H9 (cell line): Measurements from ENCODE around the gene NME4. TPM values are rescaled to one million over a fixed set of nuclear protein-coding genes. Genes with fewer than 3 reads are reported as not detected.
A peak's percentile ranks its signal among the peaks of the same experiment; 100 is the strongest.

Source experiments
- DNase-seq: peaks from one replicate; pipeline ENCODE4 v3.0.0-alpha.2; 2017
- H2AFZ ChIP-seq: one replicate; pipeline ENCODE4 v1.6.1; 2013; ENCODE audit warnings: mild to moderate bottlenecking, low read length, control low read depth, moderate library complexity
- H2AK5ac ChIP-seq: 2 replicates; pipeline ENCODE4 v1.6.1; 2013; ENCODE audit warnings: low read length, control low read depth, mixed read lengths; ENCODE audit not compliant: insufficient read length
- H2BK120ac ChIP-seq: one replicate; pipeline ENCODE4 v1.6.1; 2013; ENCODE audit warnings: low read depth, mild to moderate bottlenecking, low read length, control low read depth, inconsistent platforms; ENCODE audit not compliant: poor library complexity, severe bottlenecking
- H2BK12ac ChIP-seq: 2 replicates; pipeline ENCODE4 v1.6.1; 2013; ENCODE audit warnings: low read length, control low read depth, mixed read lengths, low read depth; ENCODE audit not compliant: insufficient read length
- H2BK15ac ChIP-seq: 2 replicates; pipeline ENCODE4 v1.6.1; 2013; ENCODE audit warnings: low read depth, low read length, control low read depth
- H2BK20ac ChIP-seq: one replicate; pipeline ENCODE4 v1.6.1; 2013; ENCODE audit warnings: low read depth, mild to moderate bottlenecking, low read length, control low read depth, inconsistent platforms; ENCODE audit not compliant: poor library complexity, severe bottlenecking
- H2BK5ac ChIP-seq: 2 replicates; pipeline ENCODE4 v1.6.1; 2013; ENCODE audit warnings: low read length, control low read depth, mixed read lengths; ENCODE audit not compliant: insufficient read length
- H3K14ac ChIP-seq: 2 replicates; pipeline ENCODE4 v1.6.1; 2013; ENCODE audit warnings: low read length, control low read depth; ENCODE audit not compliant: insufficient read depth
- H3K18ac ChIP-seq: 2 replicates; pipeline ENCODE4 v1.6.1; 2013; ENCODE audit warnings: low read depth, mild to moderate bottlenecking, mixed read lengths, low read length, control low read depth; ENCODE audit not compliant: insufficient read length
- H3K23ac ChIP-seq: 2 replicates; pipeline ENCODE4 v1.6.1; 2013; ENCODE audit warnings: low read length, control low read depth, mixed read lengths, low read depth; ENCODE audit not compliant: insufficient read length
- H3K23me2 ChIP-seq: 2 replicates; pipeline ENCODE4 v1.6.1; 2013; ENCODE audit warnings: low read depth, mild to moderate bottlenecking, mixed read lengths, low read length, control low read depth; ENCODE audit not compliant: insufficient read length, poor library complexity, severe bottlenecking
- H3K27ac ChIP-seq: 2 replicates; pipeline ENCODE4 v1.5.1; 2013; ENCODE audit warnings: low read length, control low read depth, mixed read lengths, low read depth; ENCODE audit not compliant: insufficient read length
- H3K27me3 ChIP-seq: 2 replicates; pipeline ENCODE4 v1.6.1; 2013; ENCODE audit warnings: low read length, control low read depth, inconsistent platforms; ENCODE audit not compliant: insufficient read depth
- H3K4ac ChIP-seq: 2 replicates; pipeline ENCODE4 v1.6.1; 2013; ENCODE audit warnings: low read depth, mild to moderate bottlenecking, control low read depth, inconsistent platforms, low read length, moderate library complexity
- H3K4me1 ChIP-seq: 2 replicates; pipeline ENCODE4 v1.6.1; 2013; ENCODE audit warnings: low read length, control low read depth, inconsistent platforms; ENCODE audit not compliant: insufficient read depth
- H3K4me2 ChIP-seq: 2 replicates; pipeline ENCODE4 v1.6.1; 2013; ENCODE audit warnings: low read length, control low read depth, mixed read lengths; ENCODE audit not compliant: insufficient read length, insufficient read depth
- H3K56ac ChIP-seq: 2 replicates; pipeline ENCODE4 v1.6.1; 2013; ENCODE audit warnings: low read depth, mild to moderate bottlenecking, mixed read lengths, low read length, control low read depth; ENCODE audit not compliant: insufficient read length
- H3K79me1 ChIP-seq: 2 replicates; pipeline ENCODE4 v1.6.1; 2013; ENCODE audit warnings: low read depth, mild to moderate bottlenecking, moderate library complexity, low read length, control low read depth, inconsistent platforms; ENCODE audit not compliant: insufficient read depth, poor library complexity, severe bottlenecking
- H3K79me2 ChIP-seq: 2 replicates; pipeline ENCODE4 v1.6.1; 2013; ENCODE audit warnings: low read length, control low read depth, inconsistent platforms; ENCODE audit not compliant: insufficient read depth
- H3K9ac ChIP-seq: 2 replicates; pipeline ENCODE4 v1.6.1; 2013; ENCODE audit warnings: low read length, control low read depth, mixed read lengths; ENCODE audit not compliant: insufficient read length; ENCODE audit errors: extremely low read depth
- H3K9me3 ChIP-seq: one replicate; pipeline ENCODE4 v1.6.1; 2013; ENCODE audit warnings: low read depth, low read length, inconsistent platforms; ENCODE audit not compliant: control insufficient read depth
- H3T11ph ChIP-seq: one replicate; pipeline ENCODE4 v1.6.1; 2013; ENCODE audit warnings: mild to moderate bottlenecking, low read length, control low read depth, inconsistent platforms
- H4K20me1 ChIP-seq: one replicate; pipeline ENCODE4 v1.6.1; 2013; ENCODE audit not compliant: control insufficient read depth, insufficient read length, insufficient read depth
- H4K5ac ChIP-seq: 2 replicates; pipeline ENCODE4 v1.6.1; 2013; ENCODE audit warnings: low read depth, mild to moderate bottlenecking, mixed read lengths, low read length, control low read depth; ENCODE audit not compliant: insufficient read length
- H4K8ac ChIP-seq: replicated peaks from 2 replicates; pipeline ENCODE4 v1.6.1; 2013; ENCODE audit warnings: low read length, control low read depth, mixed read lengths, low read depth; ENCODE audit not compliant: insufficient read length
- H4K91ac ChIP-seq: 2 replicates; pipeline ENCODE4 v1.6.1; 2013; ENCODE audit warnings: low read depth, mild to moderate bottlenecking, moderate library complexity, mixed read lengths, low read length, control low read depth; ENCODE audit not compliant: insufficient read length
- H3K27ac Mint-ChIP-seq, 3 experiments: 2 replicates in 2 of 3; 3 replicates in 1 of 3; pipeline ENCODE4 v1.8.0; 2020 to 2021; ENCODE audit warnings: mixed read lengths in 3 of 3, mild to moderate bottlenecking in 1 of 3, moderate library complexity in 1 of 3
- H3K27me3 Mint-ChIP-seq: 2 replicates; pipeline ENCODE4 v1.8.0; 2021; ENCODE audit warnings: low read depth, mild to moderate bottlenecking, moderate library complexity, mixed read lengths
- H3K36me3 Mint-ChIP-seq, 3 experiments: 2 replicates in 2 of 3; 3 replicates in 1 of 3; pipeline ENCODE4 v1.8.0; 2020 to 2021; ENCODE audit warnings: low read depth in 3 of 3, mixed read lengths in 3 of 3; ENCODE audit not compliant: insufficient read depth in 1 of 3
- H3K4me1 Mint-ChIP-seq, 2 experiments: 2 replicates each; pipeline ENCODE4 v1.8.0; 2020; ENCODE audit warnings: mixed read lengths in 2 of 2
- H3K4me3 Mint-ChIP-seq, 2 experiments: 2 replicates in 1 of 2; 3 replicates in 1 of 2; pipeline ENCODE4 v1.8.0; 2020 to 2021; ENCODE audit warnings: mild to moderate bottlenecking in 2 of 2, mixed read lengths in 2 of 2, moderate library complexity in 1 of 2
- H3K9me3 Mint-ChIP-seq, 2 experiments: 2 replicates in 1 of 2; 3 replicates in 1 of 2; pipeline ENCODE4 v1.8.0; 2020; ENCODE audit warnings: mild to moderate bottlenecking in 2 of 2, mixed read lengths in 2 of 2, moderate library complexity in 1 of 2
- WGBS: extraction: QIAGEN DNeasy Blood & Tissue Kit; methylation state at CpG from one replicate; pipeline ENCODE4 v1.1.7; 2013; ENCODE audit warnings: missing lambda C conversion rate, low lambda C conversion rate, mixed read lengths; ENCODE audit not compliant: insufficient read length; ENCODE audit errors: extremely low coverage; 5-methylcytosine and 5-hydroxymethylcytosine counted together
- total RNA-seq: library from RNA; stranded (reverse); gene quantifications from 2 replicates; pipeline ENCODE4 v1.2.1, GENCODE V29; 2021
- TF ChIP-seq, protein P1 (sequence below): fragments of 200-600 bp; sonication (generic); conservative IDR thresholded peaks from 3 replicates; pipeline ENCODE4 v1.8.0; 2021; ENCODE audit warnings: antibody characterized with exemption, mild to moderate bottlenecking

Gene NME4
- total RNA-seq, 1 experiment from 2014 or later = 320 TPM

DNA sequence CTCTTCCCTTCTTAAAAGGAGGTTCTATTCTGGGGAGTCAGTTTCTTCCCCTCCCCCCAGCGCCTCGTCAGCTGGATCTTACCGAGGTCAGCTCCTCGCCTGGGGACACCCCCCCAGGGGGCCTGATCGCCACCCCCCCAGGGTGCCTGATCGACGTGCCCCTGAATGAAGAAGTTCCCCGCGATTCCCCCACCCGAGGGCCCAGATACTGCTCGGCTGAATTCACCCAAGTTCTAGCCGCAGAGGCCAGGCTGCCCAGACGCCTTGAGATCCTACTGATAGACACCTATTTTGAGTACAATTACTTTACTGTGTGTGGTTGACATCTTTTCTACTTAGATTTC, 29.9 kb downstream of the NME4 start:
- Histone ChIP-seq H3K18ac (no peak overlapping the region), H2BK20ac (no peak overlapping the region), H2BK5ac (no peak overlapping the region), H2AK5ac (no peak overlapping the region), H4K5ac (no peak overlapping the region), H3K9me3 (no peaks in the 10 kb centered on the region), H3K79me2 (peaks cover 5% of the 10 kb centered on the region; the same call in 1 of the 2 replicates), H3K23me2 (peaks cover 18% of the 10 kb centered on the region), H3K23ac (no peak overlapping the region), H2BK12ac (no peak overlapping the region), H2AFZ (no peak overlapping the region), H3K4ac (no peak overlapping the region), H3K79me1 (no peaks in the 10 kb centered on the region), H2BK15ac (no peak overlapping the region), H2BK120ac (no peak overlapping the region), H4K91ac (no peak overlapping the region), H3K27me3 (peaks cover 16% of the 10 kb centered on the region; the same call in 1 of the 2 replicates), H3T11ph (no peak overlapping the region), H3K14ac (no peak overlapping the region), H3K9ac (no peak overlapping the region), H3K4me1 (no peaks in the 10 kb centered on the region), H4K20me1 (no peaks in the 10 kb centered on the region), H3K4me2 (peak overlapping the region; percentile 55), H3K27ac (no peak overlapping the region), H3K56ac (no peak overlapping the region), H4K8ac (no peak overlapping the region)
- no CpG with 5 or more reads among the region's 13 CpGs for WGBS
- H3K27me3 Mint-ChIP-seq = peaks cover 51% of the 10 kb centered on the region
- H3K9me3 Mint-ChIP-seq = no peaks in the 10 kb centered on the region; a peak in 1 of 5 replicates
- DNase-seq = no peak
- TF ChIP-seq, protein P1, sequence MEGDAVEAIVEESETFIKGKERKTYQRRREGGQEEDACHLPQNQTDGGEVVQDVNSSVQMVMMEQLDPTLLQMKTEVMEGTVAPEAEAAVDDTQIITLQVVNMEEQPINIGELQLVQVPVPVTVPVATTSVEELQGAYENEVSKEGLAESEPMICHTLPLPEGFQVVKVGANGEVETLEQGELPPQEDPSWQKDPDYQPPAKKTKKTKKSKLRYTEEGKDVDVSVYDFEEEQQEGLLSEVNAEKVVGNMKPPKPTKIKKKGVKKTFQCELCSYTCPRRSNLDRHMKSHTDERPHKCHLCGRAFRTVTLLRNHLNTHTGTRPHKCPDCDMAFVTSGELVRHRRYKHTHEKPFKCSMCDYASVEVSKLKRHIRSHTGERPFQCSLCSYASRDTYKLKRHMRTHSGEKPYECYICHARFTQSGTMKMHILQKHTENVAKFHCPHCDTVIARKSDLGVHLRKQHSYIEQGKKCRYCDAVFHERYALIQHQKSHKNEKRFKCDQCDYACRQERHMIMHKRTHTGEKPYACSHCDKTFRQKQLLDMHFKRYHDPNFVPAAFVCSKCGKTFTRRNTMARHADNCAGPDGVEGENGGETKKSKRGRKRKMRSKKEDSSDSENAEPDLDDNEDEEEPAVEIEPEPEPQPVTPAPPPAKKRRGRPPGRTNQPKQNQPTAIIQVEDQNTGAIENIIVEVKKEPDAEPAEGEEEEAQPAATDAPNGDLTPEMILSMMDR = no peak
- H3K4me1 Mint-ChIP-seq = peaks cover 17 to 24% of the 10 kb centered on the region in 2 experiments
- peaks cover 7 to 25% (median 14%) of the 10 kb centered on the region in 3 experiments; a peak in 6 of 7 replicates for H3K36me3 Mint-ChIP-seq
- H3K4me3 Mint-ChIP-seq = peak overlapping the region; percentile 73 to 80
- H3K27ac Mint-ChIP-seq = no peak overlapping the region; a peak in 1 of 7 replicates
